RKO (cell line): Measurements from ENCODE around the gene ITGB6.

Experiments
- DNase-seq: peaks from one replicate; pipeline ENCODE4 v3.0.0-alpha.2; 2016; ENCODE audit warnings: low spot score

Gene ITGB6

GRCh38 chr2:160051371-160051800, 148.7 kb downstream of the ITGB6 start:
- DNase-seq, result no peak

DNA sequence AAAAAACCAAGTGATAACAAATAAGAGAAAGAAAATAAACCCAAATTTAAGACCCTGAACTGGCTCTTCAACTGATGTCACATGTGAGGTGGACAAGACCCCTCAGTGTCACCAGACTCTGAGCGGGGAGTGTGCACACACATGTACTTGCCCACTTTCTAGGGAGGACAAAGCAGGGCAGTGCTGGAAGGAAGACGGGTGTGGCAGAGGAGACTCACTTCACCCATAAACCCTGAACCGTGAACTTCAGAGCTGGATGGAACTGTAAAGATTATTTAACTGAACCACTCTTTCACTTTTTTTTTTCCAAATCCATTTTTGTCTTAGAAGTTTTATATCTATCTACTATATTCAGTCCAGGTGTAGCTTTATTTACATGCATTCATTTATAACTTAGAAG, 149.9 kb downstream of the ITGB6 start:
- no peak for DNase-seq
